ENCODE data around the gene DUS3L. TPM values are rescaled to one million over a fixed set of nuclear protein-coding genes. Genes with fewer than 3 reads are reported as not detected.

DUS3L gene
- total and polyA plus RNA-seq, 2 of the 8 experiments (the other 6 are each of a cell fraction or from before 2014, with no cell fraction given) = 37.6 to 39.1 TPM

- ChIA-PET CTCF (ENCODE audit: partially characterized antibody) (interaction anchor here (1.5 to 4.7 kb wide), 3 partner anchors 8 to 29 kb away, joined by 9 to 19 read pairs (median 9); partner anchors contain the start of gene NRTN), POLR2A (ENCODE audit: partially characterized antibody) (interaction anchor here (2.9 to 5.4 kb wide), 3 partner anchors 10 to 85 kb away, joined by 8 to 24 read pairs (median 19); partner anchors contain the start of genes CATSPERD, LONP1, PRR22 and RPL36)
- no peaks in the 10 kb centered on the region for H3K4me1 ChIP-seq (replicated peaks in 1 of 4; ENCODE audit: control insufficient read depth in 3 of 4, insufficient read depth in 4 of 4, low read length in 3 of 4)
- TF ChIP-seq ATF3 (IDR thresholded peaks at IDR 0.05; ENCODE audit: insufficient read depth, low read depth, low read length) = no peak
- H3K23ac ChIP-seq (ENCODE audit: insufficient read length) = no peak overlapping the region
- no peaks in the 10 kb centered on the region for H3K36me3 ChIP-seq (ENCODE audit: control insufficient read depth in 2 of 4, insufficient read depth in 4 of 4, low read length in 3 of 4)
- H4K20me1 ChIP-seq (replicated peaks in 1 of 2; ENCODE audit: control insufficient read depth in 1 of 2, insufficient read depth in 2 of 2, low read length in 2 of 2) = peaks cover 0 to 1% of the 10 kb centered on the region in 2 experiments
- no peak overlapping the region for H2AFZ ChIP-seq (ENCODE audit: low read length)
- no peak overlapping the region for H3K9ac ChIP-seq (replicated peaks in 1 of 4; ENCODE audit: extremely low read depth in 1 of 4, low read depth in 3 of 4, low read length in 3 of 4)
- DNase-seq (ENCODE audit: low read depth in 1 of 2, low spot score in 2 of 2) (no peak), FAIRE-seq (no peak)
- H2BK20ac ChIP-seq (ENCODE audit: low read length) = no peak overlapping the region
- no peak overlapping the region for H2AK5ac ChIP-seq (ENCODE audit: low read depth, low read length)
- H4K8ac ChIP-seq (ENCODE audit: extremely low read depth, insufficient read depth, low read length) = 0 out of 2 replicates have a peak overlapping the region, but pooled peaks have one; percentile 25
- H3K79me1 ChIP-seq (ENCODE audit: low read depth, low read length) = no peaks in the 10 kb centered on the region
- no peak overlapping the region for H4K5ac ChIP-seq (ENCODE audit: insufficient read length, low read depth, low read length)
- H4K91ac ChIP-seq (replicated peaks; ENCODE audit: insufficient read length, low read length) = no peak overlapping the region
- no peak overlapping the region for H3K18ac ChIP-seq (ENCODE audit: extremely low read depth, low read length)
- H3K79me2 ChIP-seq (ENCODE audit: control insufficient read depth in 1 of 2, insufficient read depth in 2 of 2, low read length in 2 of 2) = no peaks in the 10 kb centered on the region
- no peak overlapping the region for H3K4me3 ChIP-seq (ENCODE audit: extremely low read depth in 1 of 4, insufficient read depth in 2 of 4, low read depth in 3 of 4, low read length in 4 of 4)
- no peak overlapping the region for H2BK12ac ChIP-seq (ENCODE audit: low read depth, low read length)
- no peak overlapping the region for H3K27ac ChIP-seq (ENCODE audit: low read depth, low read length)
- H3K56ac ChIP-seq (replicated peaks; ENCODE audit: insufficient read length, low read depth, low read length) = no peak overlapping the region
- no peak overlapping the region for H3K14ac ChIP-seq (ENCODE audit: insufficient read length)
- no peak overlapping the region for H2BK5ac ChIP-seq (ENCODE audit: low read depth, low read length)
- H3K27me3 ChIP-seq (replicated peaks in 1 of 4; ENCODE audit: control insufficient read depth in 3 of 4, extremely low read depth in 1 of 4, insufficient read depth in 3 of 4, low read length in 3 of 4) = no peaks in the 10 kb centered on the region; a peak in 2 of 7 replicates
- no peak overlapping the region for H2BK15ac ChIP-seq (ENCODE audit: low read length)
- no peaks in the 10 kb centered on the region for H3K23me2 ChIP-seq (ENCODE audit: low read depth, low read length)
- H3K4ac ChIP-seq (replicated peaks; ENCODE audit: insufficient read length, low read depth, low read length) = no peak overlapping the region
- WGBS, 2 experiments (ENCODE audit: extremely low coverage in 1 of 2, insufficient coverage in 1 of 2, insufficient read length in 1 of 2, insufficient replicate concordance in 2 of 2, low coverage in 1 of 2, low lambda C conversion rate in 2 of 2, missing lambda C conversion rate in 1 of 2) = 88% methylated on average over 8 of the region's 8 CpGs; no CpG with 5 or more reads in 1 of the 2 experiments
- H3K4me2 ChIP-seq (ENCODE audit: insufficient read depth in 1 of 2, low read depth in 2 of 2, low read length in 2 of 2) = no peak overlapping the region
- no peaks in the 10 kb centered on the region; a peak in 1 of 4 replicates for H3K9me3 ChIP-seq (ENCODE audit: insufficient read depth in 2 of 2, low read depth in 1 of 2, low read length in 1 of 2)
- no peak overlapping the region for H2BK120ac ChIP-seq (replicated peaks; ENCODE audit: low read depth, low read length)
Observed at GRCh38 chr19:5774921-5775320, 16.0 kb downstream of the DUS3L start.
